Smooth muscle cell (in vitro differentiated cells): ENCODE measurements around the gene CD4. TPM values are rescaled to one million over a fixed set of nuclear protein-coding genes. Genes with fewer than 3 reads are reported as not detected.
"Not testable (repeated sequence)": the region's sequence is repeated elsewhere in the genome, so short reads cannot be mapped to it uniquely, and the experiment has no call there.

Experiments used
- DNase-seq: peaks from one replicate; lab custom pipeline; 2025; ENCODE audit not compliant: unreplicated experiment; lab: John Stamatoyannopoulos, UW
- H2AFZ ChIP-seq: fragments of 200-600 bp; sonication (generic); 2 replicates; pipeline ENCODE4 v1.6.0; 2016; ENCODE audit warnings: antibody characterized with exemption, low read depth, mild to moderate bottlenecking
- H3F3A ChIP-seq: fragments of 200-600 bp; sonication (generic); 2 replicates; pipeline ENCODE4 v1.6.0; 2017; ENCODE audit warnings: antibody characterized with exemption, low read depth
- H3K27ac ChIP-seq: fragments of 200-600 bp; sonication (generic); 2 replicates; pipeline ENCODE4 v1.5.1; 2016; ENCODE audit warnings: low read depth, mild to moderate bottlenecking
- H3K27me3 ChIP-seq: fragments of 200-600 bp; sonication (generic); 2 replicates; pipeline ENCODE4 v1.6.1; 2016; ENCODE audit warnings: low read depth, mild to moderate bottlenecking
- H3K36me3 ChIP-seq: fragments of 200-600 bp; sonication (generic); 2 replicates; pipeline ENCODE4 v1.5.1; 2016; ENCODE audit warnings: low read depth
- H3K4me1 ChIP-seq: fragments of 200-600 bp; sonication (generic); 2 replicates; pipeline ENCODE4 v1.5.1; 2016; ENCODE audit warnings: low read depth
- H3K4me2 ChIP-seq: fragments of 200-600 bp; sonication (generic); 2 replicates; pipeline ENCODE4 v1.6.0; 2016; ENCODE audit warnings: mild to moderate bottlenecking
- H3K4me3 ChIP-seq: fragments of 200-600 bp; sonication (generic); 2 replicates; pipeline ENCODE4 v1.5.1; 2016; ENCODE audit warnings: mild to moderate bottlenecking
- H3K79me2 ChIP-seq: fragments of 200-600 bp; sonication (generic); 2 replicates; pipeline ENCODE4 v1.6.0; 2016; ENCODE audit warnings: low read depth, mild to moderate bottlenecking
- H3K9ac ChIP-seq: fragments of 200-600 bp; sonication (generic); 2 replicates; pipeline ENCODE4 v1.6.0; 2016; ENCODE audit warnings: low read depth
- H3K9me3 ChIP-seq: fragments of 200-600 bp; sonication (generic); replicated peaks from 2 replicates; pipeline ENCODE4 v1.5.1; 2016; ENCODE audit warnings: low read depth
- H4K20me1 ChIP-seq: fragments of 200-600 bp; sonication (generic); 2 replicates; pipeline ENCODE4 v1.6.0; 2016; ENCODE audit warnings: low read depth
- WGBS: methylation state at CpG from one replicate; pipeline ENCODE4 v1.1.7; 2016; ENCODE audit warnings: low lambda C conversion rate; 5-methylcytosine and 5-hydroxymethylcytosine counted together
- polyA plus RNA-seq: library from polyadenylated mRNA; unstranded; fragments of >200 nt; fragmentation: Nextera tagmentation; extraction: Ambion mirVana; gene quantifications from 2 replicates; pipeline ENCODE4 v1.2.1, GENCODE V29; 2016
- total RNA-seq: library from RNA; depleted of rRNA; stranded (reverse); fragments of >200 nt; gene quantifications from 2 replicates; pipeline ENCODE4 v1.2.3, GENCODE V29; 2014
- TF ChIP-seq, protein P1 (sequence below): fragments of 200-600 bp; sonication (generic); IDR thresholded peaks from 2 replicates; pipeline ENCODE4 v1.5.1; 2017; ENCODE audit warnings: borderline replicate concordance, mild to moderate bottlenecking, antibody characterized with exemption; ENCODE audit not compliant: insufficient read depth, poor library complexity, severe bottlenecking

Gene CD4
- total RNA-seq (0.13 and 0.22 TPM in 2 replicates), polyA plus RNA-seq (1.3 and 2.5 TPM in 2 replicates)

DNA sequence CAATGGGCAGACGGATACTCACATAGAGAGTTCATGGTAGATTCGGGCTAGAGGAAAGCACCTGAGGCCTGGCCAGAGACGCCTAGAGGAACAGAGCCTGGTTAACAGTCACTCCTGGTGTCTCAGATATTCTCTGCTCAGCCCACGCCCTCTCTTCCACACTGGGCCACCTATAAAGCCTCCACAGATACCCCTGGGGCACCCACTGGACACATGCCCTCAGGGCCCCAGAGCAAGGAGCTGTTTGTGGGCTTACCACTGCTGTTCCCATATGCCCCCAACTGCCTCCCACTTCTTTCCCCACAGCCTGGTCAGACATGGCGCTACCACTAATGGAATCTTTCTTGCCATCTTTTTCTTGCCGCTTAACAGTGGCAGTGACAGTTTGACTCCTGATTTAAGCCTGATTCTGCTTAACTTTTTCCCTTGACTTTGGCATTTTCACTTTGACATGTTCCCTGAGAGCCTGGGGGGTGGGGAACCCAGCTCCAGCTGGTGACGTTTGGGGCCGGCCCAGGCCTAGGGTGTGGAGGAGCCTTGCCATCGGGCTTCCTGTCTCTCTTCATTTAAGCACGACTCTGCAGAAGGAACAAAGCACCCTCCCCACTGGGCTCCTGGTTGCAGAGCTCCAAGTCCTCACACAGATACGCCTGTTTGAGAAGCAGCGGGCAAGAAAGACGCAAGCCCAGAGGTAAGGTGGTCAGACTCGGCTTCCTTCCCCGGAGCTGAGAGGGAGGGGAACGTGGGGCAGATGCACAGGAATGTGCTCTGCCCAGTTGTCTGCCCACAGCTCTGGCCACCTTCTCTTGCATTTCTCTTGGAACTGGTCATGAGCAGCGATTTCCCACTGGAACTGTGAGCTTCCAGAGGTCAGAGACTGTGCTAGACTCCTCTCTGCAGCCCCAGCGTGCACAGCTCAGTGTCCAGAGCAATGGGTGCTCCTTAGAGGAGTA is at the start of gene CD4:
Gene CD4 (plus strand): TSS at position 557 of the 953 bp plus-strand sequence. CDS start 10,611 bp downstream, outside the sequence.
- no peak within 1 kb of the TSS for H3K4me2 ChIP-seq
- H3K9ac ChIP-seq, result no peak within 1 kb of the TSS
- WGBS, result 66% methylated on average over 17 of the region's 18 CpGs
- TF ChIP-seq, protein P1, sequence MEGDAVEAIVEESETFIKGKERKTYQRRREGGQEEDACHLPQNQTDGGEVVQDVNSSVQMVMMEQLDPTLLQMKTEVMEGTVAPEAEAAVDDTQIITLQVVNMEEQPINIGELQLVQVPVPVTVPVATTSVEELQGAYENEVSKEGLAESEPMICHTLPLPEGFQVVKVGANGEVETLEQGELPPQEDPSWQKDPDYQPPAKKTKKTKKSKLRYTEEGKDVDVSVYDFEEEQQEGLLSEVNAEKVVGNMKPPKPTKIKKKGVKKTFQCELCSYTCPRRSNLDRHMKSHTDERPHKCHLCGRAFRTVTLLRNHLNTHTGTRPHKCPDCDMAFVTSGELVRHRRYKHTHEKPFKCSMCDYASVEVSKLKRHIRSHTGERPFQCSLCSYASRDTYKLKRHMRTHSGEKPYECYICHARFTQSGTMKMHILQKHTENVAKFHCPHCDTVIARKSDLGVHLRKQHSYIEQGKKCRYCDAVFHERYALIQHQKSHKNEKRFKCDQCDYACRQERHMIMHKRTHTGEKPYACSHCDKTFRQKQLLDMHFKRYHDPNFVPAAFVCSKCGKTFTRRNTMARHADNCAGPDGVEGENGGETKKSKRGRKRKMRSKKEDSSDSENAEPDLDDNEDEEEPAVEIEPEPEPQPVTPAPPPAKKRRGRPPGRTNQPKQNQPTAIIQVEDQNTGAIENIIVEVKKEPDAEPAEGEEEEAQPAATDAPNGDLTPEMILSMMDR, result no peak
- DNase-seq, result no peak
- no peaks in the 10 kb centered on the region for H3K79me2 ChIP-seq
- no peak within 1 kb of the TSS for H3K27ac ChIP-seq
- peaks cover 17% of the 10 kb centered on the region for H3K4me1 ChIP-seq
- H2AFZ ChIP-seq, result no peak within 1 kb of the TSS
- no peaks in the 10 kb centered on the region for H3K27me3 ChIP-seq
- no peaks in the 10 kb centered on the region for H3F3A ChIP-seq
- no peaks in the 10 kb centered on the region for H3K36me3 ChIP-seq
- H4K20me1 ChIP-seq, result no peaks in the 10 kb centered on the region
- no peaks in the 10 kb centered on the region for H3K9me3 ChIP-seq
- no peak within 1 kb of the TSS for H3K4me3 ChIP-seq

DNA sequence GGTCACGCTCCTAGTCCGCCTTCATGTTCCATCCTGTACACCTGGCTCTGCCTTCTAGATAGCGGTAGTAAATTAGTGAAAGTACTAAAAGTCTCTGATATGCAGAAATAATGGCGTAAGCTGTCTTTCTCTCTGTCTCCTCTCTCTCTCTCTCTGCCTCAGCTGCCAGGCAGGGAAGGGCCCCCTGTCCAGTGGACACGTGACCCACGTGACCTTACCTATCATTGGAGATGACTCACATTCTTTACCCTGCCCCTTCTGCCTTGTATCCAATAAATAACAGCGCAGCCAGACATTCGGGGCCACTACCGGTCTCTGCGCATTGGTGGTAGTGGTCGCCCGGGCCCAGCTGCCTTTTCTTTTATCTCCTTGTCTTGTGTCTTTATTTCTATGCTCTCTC is 47.2 kb upstream of the CD4 start:
- H3K4me3 ChIP-seq, H3K79me2 ChIP-seq, H3K36me3 ChIP-seq, DNase-seq, H3K9ac ChIP-seq, H3K27ac ChIP-seq, H2AFZ ChIP-seq, H3K4me1 ChIP-seq, H3K4me2 ChIP-seq, H3K27me3 ChIP-seq, H3F3A ChIP-seq, H3K9me3 ChIP-seq, H4K20me1 ChIP-seq: not testable (repeated sequence)
- WGBS, result 93% methylated on average over 12 of the region's 12 CpGs

DNA sequence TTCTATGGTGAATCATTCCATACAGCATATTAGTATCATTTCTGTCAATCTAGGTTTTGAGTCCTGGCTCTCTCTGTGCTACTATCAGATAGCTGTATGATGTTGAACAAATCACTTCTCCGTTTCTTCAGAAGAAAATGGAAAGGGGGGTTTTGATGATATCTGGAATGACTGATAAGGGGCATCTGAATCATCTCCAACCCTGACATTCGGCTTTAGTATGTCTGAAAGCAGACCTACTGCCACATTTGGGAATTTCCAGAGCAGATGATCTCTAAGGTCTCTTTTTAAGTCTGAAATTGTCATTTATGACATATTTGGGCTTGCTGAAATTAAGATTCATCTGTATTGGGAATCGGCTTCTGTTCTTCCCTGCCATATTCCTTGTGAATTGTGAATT is 46.5 kb upstream of the CD4 start:
- WGBS, result 70% methylated on average over 3 of the region's 3 CpGs
- no peaks in the 10 kb centered on the region for H3K9me3 ChIP-seq
- no peaks in the 10 kb centered on the region for H3K27me3 ChIP-seq
- H3K4me2 ChIP-seq, result no peak overlapping the region
- H3K36me3 ChIP-seq, result peaks cover 2% of the 10 kb centered on the region
- no peak overlapping the region for H3K9ac ChIP-seq
- H4K20me1 ChIP-seq, result peaks cover 3% of the 10 kb centered on the region
- no peaks in the 10 kb centered on the region for H3K4me1 ChIP-seq
- peaks cover 9% of the 10 kb centered on the region for H3F3A ChIP-seq
- TF ChIP-seq, protein P1, result no peak
- no peaks in the 10 kb centered on the region for H3K79me2 ChIP-seq
- no peak overlapping the region for H3K27ac ChIP-seq
- H3K4me3 ChIP-seq, result no peak overlapping the region
- no peak overlapping the region for H2AFZ ChIP-seq
- no peak for DNase-seq

- H3K27ac ChIP-seq, H3K4me2 ChIP-seq: not testable (repeated sequence)
- WGBS, result 79% methylated on average over 7 of the region's 7 CpGs
Measured at GRCh38 chr12:6743300-6743699, 46.0 kb upstream of the CD4 start.

More at GRCh38 chr12:6743300-6743699, 46.0 kb upstream of the CD4 start:
- H3K79me2 ChIP-seq, H3K4me3 ChIP-seq, H3K9ac ChIP-seq, H2AFZ ChIP-seq, H3K27me3 ChIP-seq, H3K9me3 ChIP-seq, H4K20me1 ChIP-seq, H3F3A ChIP-seq, DNase-seq, H3K36me3 ChIP-seq, H3K4me1 ChIP-seq: not testable (repeated sequence)
